NOMO-1 (cell line): ENCODE results near the gene MPIG6B.

Source experiments
- DNase-seq, 2 experiments: peaks; one replicate each; lab custom pipeline; 2025; ENCODE audit not compliant: unreplicated experiment in 2 of 2; lab: John Stamatoyannopoulos, UW

MPIG6B gene

DNA sequence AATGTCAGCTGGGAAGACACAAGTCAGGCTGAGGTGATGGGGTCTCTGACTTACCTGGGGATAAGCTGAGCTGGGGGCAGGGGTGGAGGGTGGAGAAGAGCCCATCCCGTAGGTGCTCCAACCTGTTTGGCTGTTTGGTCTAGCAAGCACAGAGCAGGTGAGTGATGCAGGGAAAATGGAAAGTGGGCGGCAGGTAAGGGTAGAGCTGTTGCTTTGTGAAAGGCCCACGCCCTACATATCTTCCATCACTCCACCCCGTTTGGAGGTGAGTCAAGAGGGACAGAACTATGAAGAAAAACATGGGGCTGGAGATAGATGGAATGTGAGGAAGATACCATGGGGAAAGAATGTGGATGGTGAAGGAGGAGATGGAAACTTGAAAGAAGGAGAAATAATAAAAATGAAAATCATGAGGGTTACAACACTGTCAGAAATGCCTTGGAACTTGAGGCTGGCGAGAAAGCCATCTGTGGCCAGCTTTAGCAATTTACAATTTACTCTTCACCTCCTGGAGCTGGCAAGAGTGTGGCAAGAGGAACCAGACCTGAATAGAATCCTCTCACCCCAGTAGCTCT is 2.9 kb upstream of the MPIG6B start:
- DNase-seq = no peak

GRCh38 chr6:31721351-31722020 is 1.7 kb upstream of the MPIG6B start, which contains the start of gene LY6G6C:
TSS of gene LY6G6C (minus strand) at chr6:31721746. CDS start at chr6:31721679, 67 bp downstream.
- no peak for DNase-seq

GRCh38 chr6:31722173-31722572 is 1.0 kb upstream of the MPIG6B start:
- no peak for DNase-seq

GRCh38 chr6:31723980-31724691 is 963 bp downstream of the MPIG6B start:
- DNase-seq = no peak

GRCh38 chr6:31725502-31726350 is 2.6 kb downstream of the MPIG6B start:
- DNase-seq = no peak

DNA sequence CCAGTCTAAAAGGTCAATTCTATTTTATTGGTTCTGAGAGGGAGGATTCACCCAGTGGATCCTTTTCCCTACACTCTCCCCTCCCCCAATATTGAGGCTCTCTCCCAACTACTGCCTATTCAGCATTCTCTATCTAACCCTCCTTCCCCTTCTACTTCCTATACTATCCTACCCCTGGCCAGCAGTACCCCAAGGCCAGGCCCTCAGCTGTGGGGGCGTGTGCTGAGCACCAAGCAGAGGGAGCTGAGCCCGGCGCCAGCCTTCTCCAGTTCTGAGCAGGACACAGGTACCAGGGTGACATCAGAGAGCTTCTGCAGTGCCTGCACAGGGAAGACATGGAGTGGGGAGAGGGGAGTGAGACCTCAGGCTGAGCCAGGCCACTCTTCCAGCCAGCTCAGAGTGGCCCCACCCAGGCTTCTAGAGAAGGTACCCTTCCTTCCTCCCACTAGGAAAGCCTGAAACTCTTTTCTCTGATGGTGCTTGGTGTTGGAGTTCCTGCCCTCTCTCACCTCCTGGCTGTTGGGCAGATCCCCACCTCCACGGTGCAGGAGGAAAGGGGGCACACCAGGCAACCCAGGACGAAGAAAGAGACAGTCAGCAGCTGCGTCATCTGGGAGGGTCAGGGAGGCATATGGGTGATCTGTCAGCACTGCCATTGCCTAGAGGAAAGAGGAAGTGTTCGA is 4.0 kb downstream of the MPIG6B start:
- no peak for DNase-seq

- DNase-seq = peak; percentile 65 to 94
Observed at GRCh38 chr6:31727717-31728671, 4.8 kb downstream of the MPIG6B start.

GRCh38 chr6:31728767-31729514 is 5.8 kb downstream of the MPIG6B start, which contains the start of gene DDAH2:
TSS of gene DDAH2 (minus strand) at chr6:31729299. CDS start at chr6:31729161, 138 bp downstream.
- DNase-seq = no peak

- DNase-seq = peak; percentile 77 to 85
Observed at GRCh38 chr6:31729515-31729978, 6.4 kb downstream of the MPIG6B start.

GRCh38 chr6:31729979-31730630 is 6.9 kb downstream of the MPIG6B start:
- DNase-seq = peak; percentile 55 to 67

- DNase-seq = no peak
Observed at GRCh38 chr6:31730631-31731086, 7.5 kb downstream of the MPIG6B start.

GRCh38 chr6:31732029-31732428 is 8.9 kb downstream of the MPIG6B start:
- no peak for DNase-seq

- no peak for DNase-seq
Observed at GRCh38 chr6:31733734-31734133, 10.6 kb downstream of the MPIG6B start.

DNA sequence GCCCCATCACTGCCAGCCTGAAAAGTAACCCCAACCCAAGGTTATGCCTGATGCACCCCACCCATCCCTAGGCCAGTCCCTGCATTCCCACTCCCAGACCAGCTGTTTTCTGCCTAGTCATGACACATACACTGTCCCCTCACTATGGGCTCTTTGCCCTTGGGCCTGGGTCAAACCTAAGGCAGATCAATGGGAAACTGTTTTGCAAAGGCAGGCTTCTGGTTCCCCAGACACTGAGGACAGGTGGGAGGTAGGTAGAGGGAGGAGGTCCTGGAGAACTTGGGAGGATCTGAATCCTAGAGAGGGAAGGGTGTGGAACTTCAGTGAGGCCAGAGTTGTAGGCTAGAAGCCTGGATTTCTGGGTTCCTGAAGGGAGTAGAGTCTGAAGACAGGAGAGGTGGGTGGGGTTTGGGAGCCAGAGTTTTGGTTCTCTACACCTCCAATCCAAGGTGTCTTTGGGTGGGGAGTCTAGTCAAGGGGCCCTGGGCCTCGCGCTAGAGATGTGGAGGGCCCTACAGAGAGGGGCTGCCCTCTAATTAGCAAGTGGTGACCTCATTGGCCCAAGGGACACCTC is 11.2 kb downstream of the MPIG6B start:
- DNase-seq = no peak

DNA sequence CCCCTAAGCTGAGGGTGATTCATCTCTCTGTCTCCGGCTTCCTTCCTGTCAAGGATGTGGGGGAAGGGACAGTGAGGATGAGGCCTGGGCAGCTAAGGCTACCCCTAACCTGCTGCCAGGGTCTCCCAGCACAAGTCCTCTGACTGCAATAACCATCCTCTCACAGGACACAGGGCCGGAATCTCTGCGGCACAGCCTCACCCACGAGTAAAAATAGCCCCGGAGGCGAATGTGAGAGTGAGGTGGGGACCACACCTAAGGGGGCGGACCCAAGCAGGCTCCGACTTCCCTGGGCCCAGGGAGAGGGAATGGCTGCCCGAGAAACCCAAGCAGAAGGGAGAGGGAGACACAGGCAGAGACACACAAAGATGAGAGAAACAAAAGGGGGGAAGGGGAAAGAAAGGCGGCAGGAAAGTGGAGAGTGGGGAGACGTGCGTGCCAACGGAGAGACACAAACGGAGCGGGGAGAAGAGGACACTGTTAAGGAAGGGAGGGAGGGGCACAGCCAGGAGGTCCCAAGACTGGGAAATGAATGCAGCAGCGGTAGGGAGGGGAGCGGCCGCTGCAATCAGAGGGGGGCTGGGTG is 11.7 kb downstream of the MPIG6B start:
- DNase-seq = peak; percentile 50 to 62

GRCh38 chr6:31736021-31736767 is 13.0 kb downstream of the MPIG6B start, which contains the start of gene CLIC1:
TSS of gene CLIC1 (minus strand) at chr6:31736530. CDS start at chr6:31736300, 230 bp downstream.
- peak; percentile 82 to 87 for DNase-seq
